ENCODE results near the gene CYP4F12.

The CYP4F12 gene

GRCh38 chr19:15684828-15685227 is 11.9 kb downstream of the CYP4F12 start:
- H3K79me1 ChIP-seq (ENCODE audit: low read depth, low read length), result peaks cover 2% of the 10 kb centered on the region
- no peak overlapping the region for H4K91ac ChIP-seq (ENCODE audit: low read depth, low read length, poor library complexity)
- H2AFZ ChIP-seq (ENCODE audit: low read length), result no peak overlapping the region
- no peak overlapping the region for H2BK12ac ChIP-seq (ENCODE audit: low read length)
- no peak overlapping the region for H2AK5ac ChIP-seq (ENCODE audit: low read depth, low read length)
- H4K8ac ChIP-seq (ENCODE audit: low read depth, low read length), result no peak overlapping the region
- no peak overlapping the region for H2BK5ac ChIP-seq (ENCODE audit: low read length)
- no peak for DNase-seq (ENCODE audit: low spot score)
- WGBS, 2 donors (ENCODE audit: extremely low coverage in 2 of 2, insufficient read length in 2 of 2, insufficient replicate concordance in 1 of 2), result no CpG with 5 or more reads among the region's 9 CpGs
- H3K4ac ChIP-seq (ENCODE audit: low read length), result no peak overlapping the region
- H3K4me1 ChIP-seq (ENCODE audit: control insufficient read depth in 2 of 2, insufficient read depth in 1 of 2, low read depth in 1 of 2, low read length in 2 of 2), result no peaks in the 10 kb centered on the region
- H2BK120ac ChIP-seq (ENCODE audit: low read depth, low read length), result no peak overlapping the region
- H3K9me3 ChIP-seq (replicated peaks in 1 of 2; ENCODE audit: control insufficient read depth in 2 of 2, insufficient read depth in 1 of 2, low read depth in 1 of 2, low read length in 2 of 2), result peaks cover 0 to 26% of the 10 kb centered on the region in 2 donors
- no peak overlapping the region for H3K18ac ChIP-seq (ENCODE audit: low read length)
- no peak overlapping the region for H3K4me2 ChIP-seq (ENCODE audit: insufficient read depth, low read length, poor library complexity, severe bottlenecking)
- no peak overlapping the region for H3K14ac ChIP-seq (ENCODE audit: low read length)
- H3K4me3 ChIP-seq (ENCODE audit: low read length in 2 of 2), result no peak overlapping the region
- no peaks in the 10 kb centered on the region for H3K36me3 ChIP-seq (replicated peaks in 1 of 2; ENCODE audit: control insufficient read depth in 2 of 2, insufficient read depth in 2 of 2, low read length in 2 of 2)
- H3K27ac ChIP-seq (replicated peaks; ENCODE audit: low read length), result no peak overlapping the region
- no peak overlapping the region for H2BK15ac ChIP-seq (ENCODE audit: low read length)
- H3K9ac ChIP-seq (ENCODE audit: low read depth, low read length, poor library complexity), result no peak overlapping the region
- peak overlapping the region; percentile 8 for H3K23ac ChIP-seq (ENCODE audit: low read depth, low read length, poor library complexity)
- no peaks in the 10 kb centered on the region for H3K27me3 ChIP-seq (ENCODE audit: control insufficient read depth in 3 of 3, insufficient read depth in 3 of 3, low read depth in 1 of 3, low read length in 3 of 3)

GRCh38 chr19:15696654-15697194 is 23.8 kb downstream of the CYP4F12 start:
- Histone ChIP-seq H3K23ac (ENCODE audit: low read depth, low read length, poor library complexity) (no peak overlapping the region), H3K4me2 (ENCODE audit: insufficient read depth, low read length, poor library complexity, severe bottlenecking) (no peak overlapping the region), H2AFZ (ENCODE audit: low read length) (peak overlapping the region; percentile 59), H3K36me3 (replicated peaks in 1 of 2; ENCODE audit: control insufficient read depth in 2 of 2, insufficient read depth in 2 of 2, low read length in 2 of 2) (no peaks in the 10 kb centered on the region), H2BK12ac (ENCODE audit: low read length) (no peak overlapping the region), H2BK120ac (ENCODE audit: low read depth, low read length) (no peak overlapping the region), H3K4ac (ENCODE audit: low read length) (no peak overlapping the region), H3K9me3 (replicated peaks in 1 of 2; ENCODE audit: control insufficient read depth in 2 of 2, insufficient read depth in 1 of 2, low read depth in 1 of 2, low read length in 2 of 2) (peaks cover 0 to 24% of the 10 kb centered on the region in 2 donors), H3K4me3 (ENCODE audit: low read length in 2 of 2) (peak overlapping the region in 1 of 2 donors; percentile 41), H4K91ac (ENCODE audit: low read depth, low read length, poor library complexity) (no peak overlapping the region), H3K27ac (replicated peaks; ENCODE audit: low read length) (no peak overlapping the region), H2BK15ac (ENCODE audit: low read length) (no peak overlapping the region), H2AK5ac (ENCODE audit: low read depth, low read length) (no peak overlapping the region), H3K14ac (ENCODE audit: low read length) (no peak overlapping the region), H4K8ac (ENCODE audit: low read depth, low read length) (no peak overlapping the region), H2BK5ac (ENCODE audit: low read length) (no peak overlapping the region), H3K4me1 (ENCODE audit: control insufficient read depth in 2 of 2, insufficient read depth in 1 of 2, low read depth in 1 of 2, low read length in 2 of 2) (no peaks in the 10 kb centered on the region), H3K9ac (ENCODE audit: low read depth, low read length, poor library complexity) (no peak overlapping the region), H3K27me3 (ENCODE audit: control insufficient read depth in 3 of 3, insufficient read depth in 3 of 3, low read depth in 1 of 3, low read length in 3 of 3) (no peaks in the 10 kb centered on the region), H3K18ac (ENCODE audit: low read length) (no peak overlapping the region), H3K79me1 (ENCODE audit: low read depth, low read length) (no peaks in the 10 kb centered on the region)
- DNase-seq (ENCODE audit: low spot score), result no peak
- no CpG with 5 or more reads among the region's 19 CpGs for WGBS, 2 donors (ENCODE audit: extremely low coverage in 2 of 2, insufficient read length in 2 of 2, insufficient replicate concordance in 1 of 2)

- H2AK5ac ChIP-seq (ENCODE audit: low read depth, low read length), result no peak overlapping the region
- H3K36me3 ChIP-seq (replicated peaks in 1 of 2; ENCODE audit: control insufficient read depth in 2 of 2, insufficient read depth in 2 of 2, low read length in 2 of 2), result no peaks in the 10 kb centered on the region
- no peak overlapping the region for H2AFZ ChIP-seq (ENCODE audit: low read length)
- H3K79me1 ChIP-seq (ENCODE audit: low read depth, low read length), result no peaks in the 10 kb centered on the region
- no peak overlapping the region for H2BK15ac ChIP-seq (ENCODE audit: low read length)
- no peak for DNase-seq (ENCODE audit: low spot score)
- no peak overlapping the region for H3K9ac ChIP-seq (ENCODE audit: low read depth, low read length, poor library complexity)
- H4K8ac ChIP-seq (ENCODE audit: low read depth, low read length), result no peak overlapping the region
- H2BK120ac ChIP-seq (ENCODE audit: low read depth, low read length), result no peak overlapping the region
- no peak overlapping the region for H2BK12ac ChIP-seq (ENCODE audit: low read length)
- no peak overlapping the region for H2BK5ac ChIP-seq (ENCODE audit: low read length)
- H3K23ac ChIP-seq (ENCODE audit: low read depth, low read length, poor library complexity), result no peak overlapping the region
- no CpG with 5 or more reads among the region's 4 CpGs for WGBS, 2 donors (ENCODE audit: extremely low coverage in 2 of 2, insufficient read length in 2 of 2, insufficient replicate concordance in 1 of 2)
- no peak overlapping the region for H3K4ac ChIP-seq (ENCODE audit: low read length)
- peak overlapping the region in 1 of 2 donors; percentile 22 for H3K4me3 ChIP-seq (ENCODE audit: low read length in 2 of 2)
- H3K14ac ChIP-seq (ENCODE audit: low read length), result no peak overlapping the region
- H4K91ac ChIP-seq (ENCODE audit: low read depth, low read length, poor library complexity), result no peak overlapping the region
- peaks cover 0 to 23% of the 10 kb centered on the region in 2 donors for H3K9me3 ChIP-seq (replicated peaks in 1 of 2; ENCODE audit: control insufficient read depth in 2 of 2, insufficient read depth in 1 of 2, low read depth in 1 of 2, low read length in 2 of 2)
- no peak overlapping the region for H3K4me2 ChIP-seq (ENCODE audit: insufficient read depth, low read length, poor library complexity, severe bottlenecking)
- no peak overlapping the region for H3K27ac ChIP-seq (replicated peaks; ENCODE audit: low read length)
- H3K27me3 ChIP-seq (ENCODE audit: control insufficient read depth in 3 of 3, insufficient read depth in 3 of 3, low read depth in 1 of 3, low read length in 3 of 3), result no peaks in the 10 kb centered on the region
- H3K4me1 ChIP-seq (ENCODE audit: control insufficient read depth in 2 of 2, insufficient read depth in 1 of 2, low read depth in 1 of 2, low read length in 2 of 2), result no peaks in the 10 kb centered on the region
- H3K18ac ChIP-seq (ENCODE audit: low read length), result no peak overlapping the region
Observed at GRCh38 chr19:15701757-15702533, 29.1 kb downstream of the CYP4F12 start.

GRCh38 chr19:15702534-15702930 is 29.6 kb downstream of the CYP4F12 start:
- H3K27me3 ChIP-seq (ENCODE audit: control insufficient read depth in 3 of 3, insufficient read depth in 3 of 3, low read depth in 1 of 3, low read length in 3 of 3), result no peaks in the 10 kb centered on the region
- H3K14ac ChIP-seq (ENCODE audit: low read length), result no peak overlapping the region
- H3K4me3 ChIP-seq (ENCODE audit: low read length in 2 of 2), result no peak overlapping the region
- no peak overlapping the region for H3K27ac ChIP-seq (replicated peaks; ENCODE audit: low read length)
- no peak overlapping the region for H2BK120ac ChIP-seq (ENCODE audit: low read depth, low read length)
- no peak overlapping the region for H4K8ac ChIP-seq (ENCODE audit: low read depth, low read length)
- no peak overlapping the region for H2BK15ac ChIP-seq (ENCODE audit: low read length)
- no peak overlapping the region for H3K23ac ChIP-seq (ENCODE audit: low read depth, low read length, poor library complexity)
- no peak overlapping the region for H3K9ac ChIP-seq (ENCODE audit: low read depth, low read length, poor library complexity)
- H2AFZ ChIP-seq (ENCODE audit: low read length), result no peak overlapping the region
- H2AK5ac ChIP-seq (ENCODE audit: low read depth, low read length), result no peak overlapping the region
- no peak for DNase-seq (ENCODE audit: low spot score)
- WGBS, 2 donors (ENCODE audit: extremely low coverage in 2 of 2, insufficient read length in 2 of 2, insufficient replicate concordance in 1 of 2), result no CpG with 5 or more reads among the region's 7 CpGs
- no peaks in the 10 kb centered on the region for H3K4me1 ChIP-seq (ENCODE audit: control insufficient read depth in 2 of 2, insufficient read depth in 1 of 2, low read depth in 1 of 2, low read length in 2 of 2)
- H4K91ac ChIP-seq (ENCODE audit: low read depth, low read length, poor library complexity), result no peak overlapping the region
- H2BK12ac ChIP-seq (ENCODE audit: low read length), result no peak overlapping the region
- H2BK5ac ChIP-seq (ENCODE audit: low read length), result no peak overlapping the region
- no peaks in the 10 kb centered on the region for H3K36me3 ChIP-seq (replicated peaks in 1 of 2; ENCODE audit: control insufficient read depth in 2 of 2, insufficient read depth in 2 of 2, low read length in 2 of 2)
- peaks cover 0 to 19% of the 10 kb centered on the region in 2 donors for H3K9me3 ChIP-seq (replicated peaks in 1 of 2; ENCODE audit: control insufficient read depth in 2 of 2, insufficient read depth in 1 of 2, low read depth in 1 of 2, low read length in 2 of 2)
- no peak overlapping the region for H3K18ac ChIP-seq (ENCODE audit: low read length)
- no peak overlapping the region for H3K4me2 ChIP-seq (ENCODE audit: insufficient read depth, low read length, poor library complexity, severe bottlenecking)
- H3K4ac ChIP-seq (ENCODE audit: low read length), result no peak overlapping the region
- H3K79me1 ChIP-seq (ENCODE audit: low read depth, low read length), result no peaks in the 10 kb centered on the region
